Vagina (tissue), 2 donors: Measurements from ENCODE around the gene C2orf15.
"Not testable (repeated sequence)": the region's sequence is repeated elsewhere in the genome, so short reads cannot be mapped to it uniquely, and the experiment has no call there.

Source experiments
- CTCF ChIP-seq, 3 experiments: fragments of 450-650 bp in 2 of 3; fragments of 200-600 bp in 1 of 3; sonication (generic) in 1 of 3; IDR thresholded peaks; one replicate each; pipeline ENCODE4 v1.5.1; 2017 to 2019; ENCODE audit warnings: antibody characterized with exemption in 3 of 3, mild to moderate bottlenecking in 2 of 3, moderate library complexity in 2 of 3
- POLR2A ChIP-seq, 2 donors: fragments of 450-650 bp; IDR thresholded peaks; one replicate each; pipeline ENCODE4 v1.6.1; 2017; ENCODE audit warnings: antibody characterized with exemption in 2 of 2, mild to moderate bottlenecking in 2 of 2, moderate library complexity in 2 of 2
- POLR2AphosphoS5 ChIP-seq, 2 donors: sonication (generic); formaldehyde crosslinking; IDR thresholded peaks; one replicate each; pipeline ENCODE4 v1.9.0; 2017; ENCODE audit warnings: antibody characterized with exemption in 2 of 2, mild to moderate bottlenecking in 2 of 2, low read depth in 1 of 2; ENCODE audit not compliant: insufficient read depth in 1 of 2

GRCh38 chr2:99135044-99135556 lies 6.4 kb upstream of the C2orf15 start:
- not testable (repeated sequence) for TF ChIP-seq CTCF (IDR thresholded peaks at IDR 0.05); POLR2A (IDR thresholded peaks at IDR 0.05); POLR2AphosphoS5 (IDR thresholded peaks at IDR 0.05; ENCODE audit: insufficient read depth in 1 of 2, low read depth in 1 of 2)
